ENCODE measurements around the gene LSM2. TPM values are rescaled to one million over a fixed set of nuclear protein-coding genes. Genes with fewer than 3 reads are reported as not detected.
"Not testable (repeated sequence)": the region's sequence is repeated elsewhere in the genome, so short reads cannot be mapped to it uniquely, and the experiment has no call there.

LSM2 gene
- total RNA-seq, 2 experiments from 2014 or later: 117 to 120 TPM

DNA sequence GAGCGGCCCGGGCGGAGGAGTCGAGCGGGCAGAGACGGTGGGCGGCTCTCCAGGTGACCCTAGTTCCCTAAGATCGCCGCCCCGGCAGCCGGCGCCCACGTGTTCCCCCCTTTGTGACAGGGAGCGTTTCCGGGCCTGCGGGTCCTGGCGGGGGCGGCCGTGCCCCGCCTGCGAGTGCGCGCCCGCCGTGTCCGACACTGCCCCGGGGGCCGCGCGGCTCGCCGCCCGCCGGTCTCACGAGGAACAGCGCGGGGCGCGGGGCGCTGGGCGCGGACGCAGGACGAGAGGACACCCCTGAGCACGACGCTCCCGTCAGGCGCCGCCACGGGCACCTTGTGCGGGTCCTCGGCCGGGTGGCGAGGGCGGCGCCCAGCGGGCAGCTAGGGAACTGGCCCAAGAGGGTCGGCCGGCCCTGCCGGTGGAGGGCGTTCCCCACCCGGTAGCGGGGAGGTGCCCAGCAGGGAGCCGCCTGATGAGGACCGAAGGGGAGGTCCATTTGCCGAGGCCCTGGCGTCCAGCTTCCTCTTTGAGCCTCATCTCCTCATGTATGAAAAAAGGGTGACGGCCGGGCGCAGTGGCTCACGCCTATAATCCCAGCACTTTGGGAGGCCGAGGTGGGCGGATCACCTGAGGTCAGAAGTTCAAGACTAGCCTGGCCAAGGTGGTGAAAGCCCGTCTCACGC lies 11.0 kb downstream of the LSM2 start, which contains the start of gene VARS1:
Gene VARS1 (minus strand): TSS at position 137 of the 683 bp plus-strand sequence. CDS start 535 bp downstream, outside the sequence.
- Mint-ChIP-seq H3K9me3 (no peaks in the 10 kb centered on the region), H3K36me3 (ENCODE audit: low read depth) (peaks cover 41% of the 10 kb centered on the region), H3K4me1 (ENCODE audit: low read depth) (peaks cover 39% of the 10 kb centered on the region), H3K4me3 (peak within 1 kb of the TSS; percentile 92), H3K27ac (peak within 1 kb of the TSS; percentile 97), H3K27me3 (no peaks in the 10 kb centered on the region)
- peak; percentile 78 for TF ChIP-seq CTCF (IDR thresholded peaks at IDR 0.05)
- ATAC-seq: peak; percentile 92
- CTCF ChIA-PET: interaction anchor here (0.9 to 3.1 kb wide), 14 partner anchors 10 to 93 kb away, joined by 3 to 28 read pairs (median 5); partner anchors contain the start of genes ABHD16A, DDAH2, HSPA1A and HSPA1L
- intact Hi-C loops (cut with micrococcal nuclease): no loop called here
- peak; percentile 86 for DNase-seq
- POLR2A ChIA-PET: interaction anchor here (0.7 to 3.7 kb wide), 13 partner anchors 10 to 208 kb away, joined by 3 to 24 read pairs (median 5); partner anchors contain the start of genes CLIC1, CSNK2B, GPANK1 and HSPA1B

DNA sequence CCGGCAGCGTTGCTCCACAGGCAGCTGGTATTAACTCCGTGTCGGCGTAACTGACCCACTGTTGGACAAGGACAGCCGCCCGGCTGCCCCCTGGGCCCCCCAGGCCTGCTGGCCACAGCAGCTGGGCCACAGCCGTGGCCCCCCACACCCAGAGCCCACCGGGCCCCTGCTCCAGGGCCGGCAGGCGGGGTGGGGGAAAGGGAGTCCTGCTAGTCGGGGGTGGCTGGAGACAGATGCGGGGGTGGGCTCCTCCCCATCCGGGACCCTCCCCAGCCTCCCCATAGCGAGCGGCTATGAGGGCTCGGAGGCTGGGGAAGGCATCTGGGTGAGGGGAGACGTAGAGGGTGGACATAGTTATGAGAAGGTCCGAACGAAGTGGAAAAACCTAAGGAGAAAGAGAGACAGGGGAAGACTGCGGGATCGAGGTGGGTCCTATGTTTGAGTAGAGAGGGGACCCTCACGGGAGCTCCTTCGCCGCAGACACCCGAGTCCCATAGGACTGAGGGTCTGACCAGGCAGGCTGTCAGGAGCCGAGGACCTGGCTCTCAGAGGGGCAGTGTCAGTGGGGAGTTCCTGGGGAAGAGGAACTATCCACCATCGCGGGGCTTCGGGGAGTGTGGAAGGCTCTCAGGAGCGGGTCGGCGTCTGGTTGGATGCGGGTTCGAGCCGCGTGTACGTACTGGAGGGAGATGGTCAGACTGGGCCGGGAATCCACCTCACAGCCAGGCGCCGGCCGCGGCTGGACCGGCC lies 11.7 kb downstream of the LSM2 start:
- Mint-ChIP-seq H3K9me3 (no peaks in the 10 kb centered on the region), H3K27ac (peak overlapping the region; percentile 97), H3K4me3 (peak overlapping the region; percentile 92), H3K27me3 (no peaks in the 10 kb centered on the region), H3K4me1 (ENCODE audit: low read depth) (peaks cover 42% of the 10 kb centered on the region), H3K36me3 (ENCODE audit: low read depth) (peaks cover 44% of the 10 kb centered on the region)
- TF ChIP-seq CTCF (IDR thresholded peaks at IDR 0.05): no peak
- ATAC-seq (peak; percentile 24), DNase-seq (no peak)
- intact Hi-C loops (cut with micrococcal nuclease): no loop called here
- CTCF ChIA-PET: interaction anchor here (1.0 to 3.1 kb wide), 9 partner anchors 9 to 92 kb away, joined by 3 to 28 read pairs (median 6); partner anchors contain the start of genes ABHD16A, DDAH2, LSM2 and LY6G6F
- POLR2A ChIA-PET: interaction anchor here (0.7 to 3.7 kb wide), 12 partner anchors 10 to 70 kb away, joined by 3 to 24 read pairs (median 4); partner anchors contain the start of genes CLIC1, HSPA1B, LSM2 and MSH5

- H3K4me1 Mint-ChIP-seq (ENCODE audit: low read depth): peaks cover 43% of the 10 kb centered on the region
- TF ChIP-seq CTCF (IDR thresholded peaks at IDR 0.05): no peak
- peaks cover 47% of the 10 kb centered on the region for H3K36me3 Mint-ChIP-seq (ENCODE audit: low read depth)
- DNase-seq: no peak
- CTCF ChIA-PET: interaction anchor here (1.0 to 2.2 kb wide), 5 partner anchors 8 to 65 kb away, joined by 4 to 11 read pairs (median 8); partner anchors contain the start of genes DDAH2 and LSM2
- POLR2A ChIA-PET: interaction anchor here (0.7 to 3.7 kb wide), 11 partner anchors 9 to 70 kb away, joined by 3 to 24 read pairs (median 4); partner anchors contain the start of genes CLIC1, HSPA1B, LSM2 and MSH5
- H3K9me3 Mint-ChIP-seq: no peaks in the 10 kb centered on the region
- intact Hi-C loops (cut with micrococcal nuclease): no loop called here
- no peak for ATAC-seq
- no peaks in the 10 kb centered on the region for H3K27me3 Mint-ChIP-seq
- H3K4me3 Mint-ChIP-seq: peak overlapping the region; percentile 92
- H3K27ac Mint-ChIP-seq: peak overlapping the region; percentile 93
Observed at GRCh38 chr6:31794294-31794865, 12.4 kb downstream of the LSM2 start.

DNA sequence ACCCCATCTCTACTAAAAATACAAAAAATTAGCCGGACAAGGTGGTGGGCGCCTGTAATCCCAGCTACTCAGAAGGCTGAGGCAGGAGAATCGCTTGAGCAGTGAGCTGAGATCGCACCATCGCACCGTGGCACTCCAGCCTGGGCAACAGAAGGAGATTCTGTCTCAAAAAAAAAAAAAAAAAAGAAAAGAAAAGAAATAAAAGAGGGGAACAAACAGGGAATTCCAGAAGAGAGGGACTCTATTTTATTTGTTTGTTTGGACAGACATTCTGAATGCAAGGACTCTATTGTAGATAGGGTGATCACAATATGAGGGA lies 12.9 kb downstream of the LSM2 start:
- CTCF ChIA-PET; H3K9me3 Mint-ChIP-seq; DNase-seq; ATAC-seq; intact Hi-C loops (cut with micrococcal nuclease); POLR2A ChIA-PET; H3K27me3 Mint-ChIP-seq: not testable (repeated sequence)
- peaks cover 43% of the 10 kb centered on the region for H3K4me1 Mint-ChIP-seq (ENCODE audit: low read depth)
- H3K27ac Mint-ChIP-seq: peak overlapping the region; percentile 93
- peaks cover 45% of the 10 kb centered on the region for H3K36me3 Mint-ChIP-seq (ENCODE audit: low read depth)
- H3K4me3 Mint-ChIP-seq: peak overlapping the region; percentile 92

DNA sequence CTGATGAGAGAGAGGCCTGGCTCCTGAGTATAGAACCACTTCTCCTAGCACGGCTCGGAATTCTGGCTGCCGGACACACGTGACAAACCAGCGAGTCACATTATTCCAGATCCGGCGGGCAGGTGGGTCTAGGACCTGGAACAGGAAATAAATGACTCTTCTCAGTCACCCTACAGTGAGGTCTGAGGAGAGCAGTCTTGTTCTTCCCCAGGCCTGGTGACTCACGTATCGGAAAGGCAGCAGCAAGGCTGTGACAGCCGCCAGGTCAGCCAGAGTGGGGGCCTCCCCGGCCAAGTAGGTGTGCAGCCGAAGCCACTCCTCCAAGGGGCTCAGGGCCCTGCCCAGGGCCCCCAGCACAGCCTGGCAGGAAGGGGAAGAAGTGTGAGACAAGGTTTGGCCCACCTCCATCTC lies 14.0 kb downstream of the LSM2 start:
- Mint-ChIP-seq H3K27me3 (no peaks in the 10 kb centered on the region), H3K9me3 (no peaks in the 10 kb centered on the region), H3K4me1 (ENCODE audit: low read depth) (peaks cover 36% of the 10 kb centered on the region), H3K36me3 (ENCODE audit: low read depth) (peaks cover 39% of the 10 kb centered on the region), H3K27ac (peak overlapping the region; percentile 55), H3K4me3 (peak overlapping the region; percentile 35)
- ChIA-PET CTCF (interaction anchor here (1.4 to 3.8 kb wide), 3 partner anchors 14 to 35 kb away, joined by 4 to 19 read pairs (median 19); partner anchors contain the start of genes HSPA1B and LSM2), POLR2A (interaction anchor here (0.9 to 1.1 kb wide), 2 partner anchors 14 to 51 kb away, joined by 4 to 5 read pairs; partner anchors contain the start of gene LSM2)
- intact Hi-C loops (cut with micrococcal nuclease): no loop called here
- ATAC-seq: no peak
- TF ChIP-seq CTCF (IDR thresholded peaks at IDR 0.05): no peak
- peak; percentile 57 for DNase-seq

Measured in activated CD8-positive, alpha-beta T cell treated with anti-CD3 and anti-CD28 coated beads for 36 hours (primary cell).